ENCODE results near the gene SYCP3. TPM values are rescaled to one million over a fixed set of nuclear protein-coding genes. Genes with fewer than 3 reads are reported as not detected.

Gene SYCP3
- total RNA-seq, 4 donors from 2014 or later: 0.31 to 0.36 TPM; not detected in 2

DNA sequence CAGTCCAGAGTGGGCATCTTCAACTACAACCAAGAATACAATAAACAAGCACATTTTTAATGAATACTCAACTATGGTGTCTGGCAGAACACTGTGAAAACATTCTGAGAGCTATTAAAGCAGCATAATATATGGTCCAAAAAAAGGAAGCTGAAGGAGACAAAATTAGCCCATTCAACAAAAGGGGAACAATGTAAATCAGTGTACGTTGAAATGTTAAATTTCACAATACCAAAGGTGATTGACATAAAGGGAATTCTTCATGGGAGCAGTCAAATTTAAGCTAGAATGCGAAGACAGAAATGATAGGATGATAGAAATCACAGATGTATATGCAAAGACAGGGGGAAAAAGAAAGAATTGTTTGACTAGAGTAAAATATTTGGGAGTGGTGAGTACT, 41.3 kb upstream of the SYCP3 start:
- no peak for TF ChIP-seq CTCF (IDR thresholded peaks at IDR 0.05)
- ATAC-seq (ENCODE audit: low FRiP score) (no peak), DNase-seq (ENCODE audit: low spot score) (no peak)

- ATAC-seq (ENCODE audit: low FRiP score) (no peak), DNase-seq (ENCODE audit: low spot score) (no peak)
Measured at GRCh38 chr12:101779626-101780025, 40.4 kb upstream of the SYCP3 start.

GRCh38 chr12:101779200-101779599, 39.9 kb upstream of the SYCP3 start:
- no peak for ATAC-seq (ENCODE audit: low FRiP score)
- no peak for DNase-seq (ENCODE audit: low spot score)
- no peak for TF ChIP-seq CTCF (IDR thresholded peaks at IDR 0.05)

More at GRCh38 chr12:101779626-101780025, 40.4 kb upstream of the SYCP3 start:
- TF ChIP-seq CTCF (IDR thresholded peaks at IDR 0.05): no peak

GRCh38 chr12:101777978-101778377, 38.7 kb upstream of the SYCP3 start:
- ATAC-seq (ENCODE audit: low FRiP score): no peak
- TF ChIP-seq CTCF (IDR thresholded peaks at IDR 0.05): no peak
- no peak for DNase-seq (ENCODE audit: low spot score)

DNA sequence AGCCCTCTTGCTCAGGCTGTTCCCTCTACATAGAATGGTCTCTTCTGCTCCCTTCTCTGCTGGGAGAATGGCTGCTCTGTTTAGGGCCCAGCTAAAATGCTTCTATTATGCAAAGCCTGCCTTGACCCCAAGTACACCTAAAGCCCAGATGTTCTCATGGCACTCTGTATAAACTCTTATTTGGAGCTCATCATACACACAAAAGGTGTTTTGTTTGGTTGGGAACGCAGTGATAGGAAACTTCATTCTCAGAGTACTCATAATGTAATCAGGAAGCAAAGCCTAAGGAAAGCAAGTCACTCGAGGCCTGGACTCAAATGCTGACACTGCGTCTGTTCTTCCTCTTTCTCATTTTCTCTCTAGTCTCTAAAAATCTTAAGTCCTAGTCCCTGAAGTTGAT, 38.2 kb upstream of the SYCP3 start:
- TF ChIP-seq CTCF (IDR thresholded peaks at IDR 0.05): no peak
- ATAC-seq (ENCODE audit: low FRiP score) (no peak), DNase-seq (ENCODE audit: low spot score) (no peak)

GRCh38 chr12:101775816-101776215, 36.6 kb upstream of the SYCP3 start:
- no peak for TF ChIP-seq CTCF (IDR thresholded peaks at IDR 0.05)
- no peak for ATAC-seq (ENCODE audit: low FRiP score)
- no peak for DNase-seq (ENCODE audit: low spot score)

GRCh38 chr12:101773650-101774162, 34.4 kb upstream of the SYCP3 start:
- peak; percentile 26 for DNase-seq (ENCODE audit: low spot score)
- TF ChIP-seq CTCF (IDR thresholded peaks at IDR 0.05): peak in 2 of 3 donors; percentile 5 to 70
- ATAC-seq (ENCODE audit: low FRiP score): peak; percentile 64

All from omental fat pad (tissue), 4 donors.